Measurements from ENCODE around the gene LYST. TPM values are rescaled to one million over a fixed set of nuclear protein-coding genes. Genes with fewer than 3 reads are reported as not detected.
"Not testable (repeated sequence)": the region's sequence is repeated elsewhere in the genome, so short reads cannot be mapped to it uniquely, and the experiment has no call there.

Gene LYST
- total RNA-seq, 1 experiment from 2014 or later: 11.9 TPM

DNA sequence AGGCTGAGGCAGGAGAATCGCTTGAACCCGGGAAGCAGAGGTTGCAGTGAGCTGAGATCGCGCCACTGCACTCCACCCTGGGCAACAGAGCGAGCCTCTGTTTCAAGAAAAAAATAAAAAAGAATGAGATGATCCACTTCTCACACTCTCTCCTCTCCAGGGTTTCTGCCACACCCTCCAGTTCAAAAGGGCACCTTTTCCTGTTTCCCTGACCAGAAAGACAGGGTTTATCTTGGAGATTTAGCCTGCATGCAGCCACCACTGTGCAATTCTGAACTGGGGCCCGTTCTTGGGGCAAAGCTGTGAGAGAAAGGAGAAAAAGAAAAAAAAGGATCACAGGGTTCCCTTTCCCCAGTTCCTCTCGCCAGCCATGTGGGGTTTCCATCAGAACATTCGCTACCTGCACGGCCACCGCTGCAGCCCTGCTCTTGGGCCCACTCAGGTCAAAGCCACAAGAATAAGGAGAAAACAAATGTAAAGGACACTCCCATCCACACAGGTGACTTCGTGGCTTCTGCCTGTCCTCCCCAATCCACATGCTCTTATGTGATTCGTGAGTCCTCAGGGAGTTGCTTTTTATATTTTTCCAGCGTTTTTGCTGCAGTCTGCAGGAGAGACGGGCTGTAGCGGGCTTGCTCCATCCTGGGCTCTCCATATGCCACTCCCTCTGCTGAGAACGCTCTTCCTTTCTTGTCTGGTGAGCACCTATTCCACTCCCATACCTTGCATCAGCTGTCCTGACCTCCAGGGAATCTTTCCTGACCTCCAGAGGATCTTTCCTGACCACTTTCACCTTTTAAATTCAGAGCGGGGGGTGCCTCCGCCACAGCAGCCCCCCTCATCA is 243.5 kb downstream of the LYST start:
- no TSS peak for BruUV-seq (replicated peaks)
- intact Hi-C loops (cut with micrococcal nuclease; ENCODE audit: unreplicated experiment): no loop called here
- no peak overlapping the region for H3K27ac Mint-ChIP-seq (ENCODE audit: unreplicated experiment)
- H3K9me3 Mint-ChIP-seq (ENCODE audit: low read depth, unreplicated experiment): no peaks in the 10 kb centered on the region
- TF ChIP-seq, protein P1, sequence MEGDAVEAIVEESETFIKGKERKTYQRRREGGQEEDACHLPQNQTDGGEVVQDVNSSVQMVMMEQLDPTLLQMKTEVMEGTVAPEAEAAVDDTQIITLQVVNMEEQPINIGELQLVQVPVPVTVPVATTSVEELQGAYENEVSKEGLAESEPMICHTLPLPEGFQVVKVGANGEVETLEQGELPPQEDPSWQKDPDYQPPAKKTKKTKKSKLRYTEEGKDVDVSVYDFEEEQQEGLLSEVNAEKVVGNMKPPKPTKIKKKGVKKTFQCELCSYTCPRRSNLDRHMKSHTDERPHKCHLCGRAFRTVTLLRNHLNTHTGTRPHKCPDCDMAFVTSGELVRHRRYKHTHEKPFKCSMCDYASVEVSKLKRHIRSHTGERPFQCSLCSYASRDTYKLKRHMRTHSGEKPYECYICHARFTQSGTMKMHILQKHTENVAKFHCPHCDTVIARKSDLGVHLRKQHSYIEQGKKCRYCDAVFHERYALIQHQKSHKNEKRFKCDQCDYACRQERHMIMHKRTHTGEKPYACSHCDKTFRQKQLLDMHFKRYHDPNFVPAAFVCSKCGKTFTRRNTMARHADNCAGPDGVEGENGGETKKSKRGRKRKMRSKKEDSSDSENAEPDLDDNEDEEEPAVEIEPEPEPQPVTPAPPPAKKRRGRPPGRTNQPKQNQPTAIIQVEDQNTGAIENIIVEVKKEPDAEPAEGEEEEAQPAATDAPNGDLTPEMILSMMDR (IDR thresholded peaks at IDR 0.05; ENCODE audit: unreplicated experiment): no peak
- H3K4me3 Mint-ChIP-seq (ENCODE audit: low read depth, unreplicated experiment): no peak overlapping the region
- peaks cover 13% of the 10 kb centered on the region for H3K4me1 Mint-ChIP-seq (ENCODE audit: low read depth, unreplicated experiment)
- H3K27me3 Mint-ChIP-seq (ENCODE audit: unreplicated experiment): no peaks in the 10 kb centered on the region
- no peak for DNase-seq
- CTCF ChIA-PET: no interaction called here
- no peaks in the 10 kb centered on the region for H3K36me3 Mint-ChIP-seq (ENCODE audit: insufficient read depth, unreplicated experiment)

DNA sequence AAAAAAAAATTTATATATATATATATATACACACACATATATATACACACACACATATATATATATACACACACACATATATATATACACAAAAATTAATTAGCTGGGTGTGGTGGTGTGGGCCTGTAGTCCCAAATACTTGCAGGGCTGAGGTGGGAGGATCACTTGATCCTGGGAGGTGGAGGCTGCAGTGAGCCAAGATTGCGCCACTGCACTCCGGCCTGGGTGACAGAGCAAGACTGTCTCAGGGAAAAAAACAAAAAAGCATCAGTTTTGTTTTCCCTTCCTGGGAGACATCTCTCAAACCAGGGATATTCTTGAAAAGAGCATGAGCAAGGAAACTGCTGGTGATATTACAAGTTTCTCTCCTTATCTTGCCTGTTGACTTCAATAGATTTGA is 247.6 kb downstream of the LYST start:
- H3K36me3 Mint-ChIP-seq (ENCODE audit: insufficient read depth, unreplicated experiment); BruUV-seq (replicated peaks); H3K27ac Mint-ChIP-seq (ENCODE audit: unreplicated experiment); H3K27me3 Mint-ChIP-seq (ENCODE audit: unreplicated experiment); intact Hi-C loops (cut with micrococcal nuclease; ENCODE audit: unreplicated experiment); H3K9me3 Mint-ChIP-seq (ENCODE audit: low read depth, unreplicated experiment); H3K4me3 Mint-ChIP-seq (ENCODE audit: low read depth, unreplicated experiment); CTCF ChIA-PET; DNase-seq: not testable (repeated sequence)
- peaks cover 13% of the 10 kb centered on the region for H3K4me1 Mint-ChIP-seq (ENCODE audit: low read depth, unreplicated experiment)

DNA sequence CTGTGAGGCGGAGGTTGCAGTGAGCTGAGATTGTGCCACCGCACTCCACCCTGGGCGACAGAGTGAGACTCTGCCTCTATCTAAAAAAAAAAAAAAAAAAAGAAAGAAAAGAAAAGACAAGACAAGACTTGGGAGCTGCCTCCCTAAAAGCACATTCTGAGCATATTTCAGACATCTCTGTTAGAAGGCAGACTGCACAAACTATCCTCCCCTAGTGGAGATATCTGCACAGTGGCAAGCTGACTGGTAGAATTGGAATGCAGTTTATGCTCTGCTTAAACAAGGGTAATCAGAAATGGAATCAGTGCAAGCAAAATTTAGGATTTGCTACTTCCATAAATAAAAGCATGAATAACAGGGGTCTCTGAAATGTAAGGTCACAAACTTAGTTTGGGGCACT is 248.9 kb downstream of the LYST start:
- no TSS peak for BruUV-seq (replicated peaks)

GRCh38 chr1:235617140-235617539 is 249.6 kb downstream of the LYST start:
- intact Hi-C loops (cut with micrococcal nuclease; ENCODE audit: unreplicated experiment): no loop called here
- Mint-ChIP-seq H3K4me1 (ENCODE audit: low read depth, unreplicated experiment) (no peaks in the 10 kb centered on the region), H3K27ac (ENCODE audit: unreplicated experiment) (no peak overlapping the region), H3K27me3 (ENCODE audit: unreplicated experiment) (no peaks in the 10 kb centered on the region), H3K36me3 (ENCODE audit: insufficient read depth, unreplicated experiment) (no peaks in the 10 kb centered on the region), H3K9me3 (ENCODE audit: low read depth, unreplicated experiment) (no peaks in the 10 kb centered on the region), H3K4me3 (ENCODE audit: low read depth, unreplicated experiment) (no peak overlapping the region)
- CTCF ChIA-PET: interaction anchor here (0.7 kb wide), 1 partner anchor 97 kb away, joined by 3 read pairs; no protein-coding TSS in a partner anchor
- BruUV-seq (replicated peaks): no TSS peak
- DNase-seq: no peak
- TF ChIP-seq, protein P1 (IDR thresholded peaks at IDR 0.05; ENCODE audit: unreplicated experiment): no peak

More for the DNA sequence above, 248.9 kb downstream of the LYST start:
- Mint-ChIP-seq H3K27me3 (ENCODE audit: unreplicated experiment) (no peaks in the 10 kb centered on the region), H3K4me3 (ENCODE audit: low read depth, unreplicated experiment) (no peak overlapping the region), H3K9me3 (ENCODE audit: low read depth, unreplicated experiment) (no peaks in the 10 kb centered on the region), H3K36me3 (ENCODE audit: insufficient read depth, unreplicated experiment) (no peaks in the 10 kb centered on the region), H3K27ac (ENCODE audit: unreplicated experiment) (no peak overlapping the region), H3K4me1 (ENCODE audit: low read depth, unreplicated experiment) (peaks cover 2% of the 10 kb centered on the region)
- intact Hi-C loops (cut with micrococcal nuclease; ENCODE audit: unreplicated experiment): no loop called here
- TF ChIP-seq, protein P1 (IDR thresholded peaks at IDR 0.05; ENCODE audit: unreplicated experiment): no peak
- CTCF ChIA-PET: interaction anchor here (0.6 to 0.7 kb wide), 2 partner anchors 98 to 1513 kb away, joined by 3 to 4 read pairs; no protein-coding TSS in a partner anchor
- DNase-seq: no peak

DNA sequence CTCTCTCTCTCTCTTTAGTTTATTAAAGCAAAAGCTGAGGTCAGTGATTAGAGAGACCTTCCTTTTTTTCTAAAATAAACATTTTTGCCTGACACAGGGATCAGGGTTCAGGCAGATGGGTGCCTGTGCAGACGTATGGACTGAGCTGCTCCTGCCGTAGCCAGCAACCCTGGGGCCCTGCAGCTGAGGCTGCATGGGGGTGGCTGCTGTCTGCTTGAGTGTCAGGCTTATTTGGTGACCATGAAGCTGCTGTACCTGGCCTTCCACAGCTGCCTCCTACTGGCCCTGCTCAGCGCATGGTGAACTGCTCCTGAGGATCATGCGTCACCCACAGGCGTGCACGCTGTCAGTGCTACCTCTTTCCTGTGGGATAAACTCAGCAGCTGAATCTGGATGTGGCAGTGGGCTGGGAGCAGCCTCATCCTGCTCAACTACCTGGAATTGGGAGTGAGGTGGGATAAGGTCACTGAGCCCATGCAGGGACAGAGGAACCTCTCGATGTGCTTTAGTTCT is 252.2 kb downstream of the LYST start:
- no peaks in the 10 kb centered on the region for H3K27me3 Mint-ChIP-seq (ENCODE audit: unreplicated experiment)
- H3K4me3 Mint-ChIP-seq (ENCODE audit: low read depth, unreplicated experiment): no peak overlapping the region
- H3K9me3 Mint-ChIP-seq (ENCODE audit: low read depth, unreplicated experiment): no peaks in the 10 kb centered on the region
- CTCF ChIA-PET: interaction anchor here (1.6 kb wide), 1 partner anchor 14 kb away, joined by 7 read pairs; no protein-coding TSS in a partner anchor
- BruUV-seq (replicated peaks): no TSS peak
- TF ChIP-seq, protein P1 (IDR thresholded peaks at IDR 0.05; ENCODE audit: unreplicated experiment): no peak
- no peak overlapping the region for H3K27ac Mint-ChIP-seq (ENCODE audit: unreplicated experiment)
- intact Hi-C loops (cut with micrococcal nuclease; ENCODE audit: unreplicated experiment): no loop called here
- no peaks in the 10 kb centered on the region for H3K36me3 Mint-ChIP-seq (ENCODE audit: insufficient read depth, unreplicated experiment)
- no peak for DNase-seq
- H3K4me1 Mint-ChIP-seq (ENCODE audit: low read depth, unreplicated experiment): no peaks in the 10 kb centered on the region

Measured in Calu3 (cell line).